AG09309 (cell line): Measurements from ENCODE around the gene NTN5.

Source experiments
- DNase-seq: peaks from one replicate; pipeline ENCODE4 v3.0.0-alpha.2; 2010; ENCODE audit warnings: low read depth
- H3K4me3 ChIP-seq: 2 replicates; pipeline ENCODE4 v1.5.1; 2011; ENCODE audit warnings: mild to moderate bottlenecking, low read depth, low read length, moderate library complexity; ENCODE audit not compliant: control insufficient read depth
- TF ChIP-seq, protein P1 (sequence below): IDR thresholded peaks from 2 replicates; pipeline ENCODE4 v1.5.1; 2011; ENCODE audit warnings: mild to moderate bottlenecking, low read depth, low read length, inconsistent platforms; ENCODE audit not compliant: insufficient read depth, control insufficient read depth; ENCODE audit errors: missing control alignments

The NTN5 gene

DNA sequence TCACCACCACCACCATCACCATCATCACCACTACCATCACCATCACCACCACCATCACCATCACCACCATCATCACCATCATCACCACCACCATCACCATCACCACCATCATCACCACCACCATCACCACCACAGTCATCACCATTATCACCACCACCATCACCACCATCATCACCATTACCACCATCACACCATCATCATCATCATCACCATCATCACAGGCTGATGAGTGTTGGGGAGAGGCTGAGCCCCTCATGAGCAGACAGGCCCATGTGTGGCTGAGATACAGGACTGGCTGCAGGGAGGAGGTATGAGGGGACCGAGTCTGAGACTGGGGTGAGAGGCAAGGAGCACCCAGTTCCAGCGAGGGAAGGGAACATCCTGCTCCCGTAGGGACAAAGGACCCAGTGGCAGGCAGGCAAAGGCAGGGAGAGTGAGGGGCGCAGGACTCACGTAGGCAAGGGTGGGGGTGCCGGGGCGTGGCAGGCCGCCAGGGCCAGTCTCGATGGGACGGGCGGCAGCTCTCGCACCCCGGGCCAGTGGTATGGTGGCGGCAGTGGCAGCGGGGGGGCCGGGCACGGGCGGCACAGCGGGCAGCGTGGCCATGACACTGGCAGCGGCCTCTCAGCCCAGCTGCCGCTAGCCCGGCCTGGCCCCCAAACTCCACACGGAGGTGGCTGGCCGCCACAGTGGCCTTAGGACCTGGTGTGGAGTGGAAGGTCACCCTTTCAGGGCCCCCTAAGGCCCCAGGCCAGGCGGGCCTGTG is 2.7 kb downstream of the NTN5 start:
- H3K4me3 ChIP-seq: no peak overlapping the region
- TF ChIP-seq, protein P1, sequence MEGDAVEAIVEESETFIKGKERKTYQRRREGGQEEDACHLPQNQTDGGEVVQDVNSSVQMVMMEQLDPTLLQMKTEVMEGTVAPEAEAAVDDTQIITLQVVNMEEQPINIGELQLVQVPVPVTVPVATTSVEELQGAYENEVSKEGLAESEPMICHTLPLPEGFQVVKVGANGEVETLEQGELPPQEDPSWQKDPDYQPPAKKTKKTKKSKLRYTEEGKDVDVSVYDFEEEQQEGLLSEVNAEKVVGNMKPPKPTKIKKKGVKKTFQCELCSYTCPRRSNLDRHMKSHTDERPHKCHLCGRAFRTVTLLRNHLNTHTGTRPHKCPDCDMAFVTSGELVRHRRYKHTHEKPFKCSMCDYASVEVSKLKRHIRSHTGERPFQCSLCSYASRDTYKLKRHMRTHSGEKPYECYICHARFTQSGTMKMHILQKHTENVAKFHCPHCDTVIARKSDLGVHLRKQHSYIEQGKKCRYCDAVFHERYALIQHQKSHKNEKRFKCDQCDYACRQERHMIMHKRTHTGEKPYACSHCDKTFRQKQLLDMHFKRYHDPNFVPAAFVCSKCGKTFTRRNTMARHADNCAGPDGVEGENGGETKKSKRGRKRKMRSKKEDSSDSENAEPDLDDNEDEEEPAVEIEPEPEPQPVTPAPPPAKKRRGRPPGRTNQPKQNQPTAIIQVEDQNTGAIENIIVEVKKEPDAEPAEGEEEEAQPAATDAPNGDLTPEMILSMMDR: no peak
- DNase-seq: no peak

DNA sequence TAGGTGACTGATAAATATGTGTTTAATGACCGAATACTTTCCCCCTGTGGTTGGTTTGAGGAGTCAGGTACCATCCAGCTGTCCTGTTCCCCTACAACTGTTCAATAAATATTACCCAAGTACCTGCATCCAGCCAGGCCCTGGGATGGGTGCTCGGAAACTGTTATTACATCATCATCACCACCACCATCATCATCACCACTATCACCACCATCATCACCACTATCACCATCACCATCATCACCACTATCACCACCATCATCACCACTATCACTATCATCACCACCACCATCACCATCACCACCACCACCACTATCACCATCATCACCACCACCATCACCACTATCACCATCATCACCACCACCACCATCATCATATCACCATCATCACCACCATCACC is 4.1 kb downstream of the NTN5 start:
- H3K4me3 ChIP-seq: no peak overlapping the region
- TF ChIP-seq, protein P1: no peak
- DNase-seq: no peak

DNA sequence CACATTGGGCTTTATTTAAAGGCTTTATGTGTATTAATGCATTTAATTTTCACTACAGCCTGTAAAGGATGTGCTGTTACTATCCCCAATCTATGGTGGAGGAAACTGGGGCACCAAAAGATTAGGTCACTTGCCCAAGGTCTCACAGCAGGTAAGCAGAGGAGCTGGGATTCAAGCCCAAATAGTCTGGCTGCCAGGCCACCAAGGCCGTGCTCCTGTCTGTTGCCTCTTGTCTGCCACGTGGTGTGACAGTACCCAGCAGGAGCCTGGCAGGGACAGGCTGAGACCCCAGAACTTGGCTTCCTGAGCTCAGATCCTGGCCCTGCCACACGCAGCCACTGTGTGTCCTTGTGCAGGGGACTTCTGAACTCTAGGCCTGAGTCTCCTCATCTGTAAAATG is 4.5 kb downstream of the NTN5 start:
- no peak for DNase-seq
- H3K4me3 ChIP-seq: no peak overlapping the region
- TF ChIP-seq, protein P1: no peak

DNA sequence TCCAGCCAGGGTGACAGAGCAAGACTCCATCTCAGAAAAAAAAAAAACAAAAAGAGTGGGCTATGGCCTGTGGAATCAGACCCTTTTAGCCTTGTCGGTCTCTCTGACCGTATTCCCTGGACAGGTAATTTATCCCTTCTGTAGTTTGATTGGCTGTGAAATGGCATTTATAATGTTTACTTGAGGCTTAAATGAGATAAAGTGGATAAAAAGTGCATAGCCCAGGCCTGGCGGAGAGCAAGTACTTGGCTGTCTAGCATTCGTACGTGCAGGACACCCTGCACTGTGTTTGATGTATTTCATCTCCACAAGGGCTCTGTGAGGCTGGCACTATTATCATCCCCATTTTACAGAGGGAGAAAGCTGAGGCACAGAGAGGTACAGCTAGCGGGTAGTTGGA is 7.0 kb downstream of the NTN5 start:
- H3K4me3 ChIP-seq: no peak overlapping the region
- TF ChIP-seq, protein P1: no peak

DNA sequence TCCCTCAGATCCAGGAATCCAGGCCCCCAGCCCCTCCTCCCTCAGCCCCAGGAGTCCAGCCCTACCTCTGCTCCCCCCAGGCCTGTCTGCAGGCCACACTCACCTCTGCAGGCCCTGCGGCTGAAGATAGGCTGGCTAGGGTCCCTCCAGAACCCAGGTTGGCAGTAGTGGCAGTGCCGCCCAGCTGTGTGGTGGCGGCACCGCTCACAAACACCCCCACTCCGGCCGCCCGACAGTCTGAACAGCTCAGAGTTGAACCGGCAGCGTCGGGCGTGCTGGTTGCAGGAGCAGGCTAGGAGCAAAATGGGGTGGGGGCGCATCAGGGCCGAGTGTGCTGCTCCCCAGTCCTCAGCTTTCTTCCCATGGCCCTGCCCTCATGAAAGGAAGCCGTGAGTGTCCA is 8.3 kb downstream of the NTN5 start:
- TF ChIP-seq, protein P1: no peak
- no peak for DNase-seq
- no peak overlapping the region for H3K4me3 ChIP-seq

More for the DNA sequence above, 7.0 kb downstream of the NTN5 start:
- DNase-seq: no peak

DNA sequence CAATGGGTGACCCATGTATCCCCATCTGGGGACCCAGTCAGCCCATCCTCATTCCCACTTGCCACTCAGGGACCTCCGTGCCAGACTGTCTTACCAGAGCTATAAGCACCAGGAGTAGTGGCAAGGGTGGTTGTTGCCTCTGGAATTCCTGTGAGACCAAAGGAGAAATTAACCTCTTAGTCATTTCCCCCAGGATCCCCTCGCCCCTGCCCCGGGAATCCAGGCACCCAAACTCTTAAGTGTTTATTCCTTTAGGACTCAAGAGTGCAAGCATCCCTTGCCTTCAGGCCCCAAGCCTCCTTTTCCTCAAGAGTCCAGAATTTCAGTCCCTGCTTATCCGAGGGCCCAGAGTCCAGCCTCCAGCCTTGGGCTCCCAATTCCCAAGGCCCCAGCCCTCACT is 9.2 kb downstream of the NTN5 start:
- DNase-seq: no peak
- TF ChIP-seq, protein P1: no peak
- H3K4me3 ChIP-seq: no peak overlapping the region

DNA sequence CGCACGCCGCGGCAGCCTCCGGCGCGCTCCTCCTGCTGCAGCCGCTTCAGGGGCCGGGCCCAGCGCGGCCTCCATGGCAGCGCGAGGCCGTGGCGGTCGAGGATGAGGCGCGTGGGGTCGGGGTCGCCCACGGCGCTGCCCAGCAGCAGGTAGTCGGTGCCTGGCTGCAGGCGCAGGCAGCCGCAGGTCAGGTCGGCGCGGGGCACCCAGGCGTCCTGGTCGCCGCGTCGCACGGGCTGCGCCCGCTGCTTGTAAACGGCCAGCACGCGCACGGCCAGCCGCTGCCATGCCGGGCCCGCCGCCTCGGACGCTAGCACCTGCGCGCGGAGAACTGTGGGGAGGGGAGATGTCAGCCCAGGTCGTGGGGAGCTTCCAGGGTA is 11.1 kb downstream of the NTN5 start:
- TF ChIP-seq, protein P1: no peak
- no peak overlapping the region for H3K4me3 ChIP-seq
- DNase-seq: no peak
